AG10803 (cell line): Measurements from ENCODE around the gene SLC31A2.

Experiments
- DNase-seq: peaks from one replicate; pipeline ENCODE4 v3.0.0; 2010; ENCODE audit warnings: low read depth
- H3K4me3 ChIP-seq: 2 replicates; pipeline ENCODE4 v1.5.1; 2011; ENCODE audit warnings: mild to moderate bottlenecking, low read length, control low read depth
- TF ChIP-seq, protein P1 (sequence below): conservative IDR thresholded peaks from 2 replicates; pipeline ENCODE4 v1.5.1; 2011; ENCODE audit warnings: mild to moderate bottlenecking, low read length, control low read depth, inconsistent platforms

SLC31A2 gene

DNA sequence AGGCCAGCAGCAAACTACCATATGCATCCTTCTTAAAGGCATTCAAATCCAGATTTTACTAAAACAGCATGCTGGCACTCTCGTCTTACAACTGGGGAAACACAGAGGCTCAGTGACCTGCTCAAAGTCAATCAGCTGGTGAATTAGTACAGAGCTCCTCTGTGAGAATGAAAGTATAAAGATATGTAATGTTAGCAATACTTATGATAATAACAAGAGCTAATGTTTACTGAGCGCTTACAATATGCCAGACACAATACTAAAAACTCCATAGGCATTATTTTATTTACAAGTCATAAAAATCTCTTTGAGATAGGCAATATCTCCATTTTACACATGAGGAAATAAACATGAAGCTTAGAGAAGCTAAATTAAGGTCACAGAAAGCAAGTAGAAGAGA lies 41.6 kb downstream of the SLC31A2 start:
- TF ChIP-seq, protein P1, sequence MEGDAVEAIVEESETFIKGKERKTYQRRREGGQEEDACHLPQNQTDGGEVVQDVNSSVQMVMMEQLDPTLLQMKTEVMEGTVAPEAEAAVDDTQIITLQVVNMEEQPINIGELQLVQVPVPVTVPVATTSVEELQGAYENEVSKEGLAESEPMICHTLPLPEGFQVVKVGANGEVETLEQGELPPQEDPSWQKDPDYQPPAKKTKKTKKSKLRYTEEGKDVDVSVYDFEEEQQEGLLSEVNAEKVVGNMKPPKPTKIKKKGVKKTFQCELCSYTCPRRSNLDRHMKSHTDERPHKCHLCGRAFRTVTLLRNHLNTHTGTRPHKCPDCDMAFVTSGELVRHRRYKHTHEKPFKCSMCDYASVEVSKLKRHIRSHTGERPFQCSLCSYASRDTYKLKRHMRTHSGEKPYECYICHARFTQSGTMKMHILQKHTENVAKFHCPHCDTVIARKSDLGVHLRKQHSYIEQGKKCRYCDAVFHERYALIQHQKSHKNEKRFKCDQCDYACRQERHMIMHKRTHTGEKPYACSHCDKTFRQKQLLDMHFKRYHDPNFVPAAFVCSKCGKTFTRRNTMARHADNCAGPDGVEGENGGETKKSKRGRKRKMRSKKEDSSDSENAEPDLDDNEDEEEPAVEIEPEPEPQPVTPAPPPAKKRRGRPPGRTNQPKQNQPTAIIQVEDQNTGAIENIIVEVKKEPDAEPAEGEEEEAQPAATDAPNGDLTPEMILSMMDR, result no peak
- DNase-seq, result no peak
- no peak overlapping the region for H3K4me3 ChIP-seq

DNA sequence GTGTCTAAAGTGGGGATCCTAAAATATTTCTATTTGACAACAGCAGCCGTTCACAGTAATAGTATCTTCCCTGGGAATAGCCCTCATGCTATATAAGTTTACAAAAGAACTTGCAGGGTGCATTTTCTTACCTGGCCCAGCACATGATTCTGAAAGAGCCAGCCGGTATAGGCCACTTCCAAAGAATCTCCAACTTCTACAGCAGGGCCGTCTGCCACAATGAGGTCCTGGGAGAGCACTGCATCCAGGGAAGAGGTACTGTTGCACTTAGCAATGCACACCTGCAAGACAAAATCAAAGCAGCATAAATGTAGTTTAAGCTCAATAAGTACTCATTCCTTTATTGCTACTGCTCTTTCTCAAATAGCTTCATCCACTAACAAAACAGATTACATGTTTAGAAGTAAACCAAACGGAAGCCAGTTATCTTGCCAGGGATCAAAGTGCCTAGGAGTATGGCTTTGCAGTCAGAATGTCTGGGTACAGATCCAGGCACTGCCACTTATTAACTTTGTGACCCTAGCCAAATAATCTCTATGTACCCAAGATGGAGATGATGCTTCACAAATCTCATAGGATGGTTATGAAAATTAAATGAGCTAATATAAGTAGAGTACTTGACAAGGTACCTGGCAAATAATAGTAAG lies 49.0 kb downstream of the SLC31A2 start:
- no peak overlapping the region for H3K4me3 ChIP-seq
- no peak for DNase-seq
- TF ChIP-seq, protein P1, result no peak

DNA sequence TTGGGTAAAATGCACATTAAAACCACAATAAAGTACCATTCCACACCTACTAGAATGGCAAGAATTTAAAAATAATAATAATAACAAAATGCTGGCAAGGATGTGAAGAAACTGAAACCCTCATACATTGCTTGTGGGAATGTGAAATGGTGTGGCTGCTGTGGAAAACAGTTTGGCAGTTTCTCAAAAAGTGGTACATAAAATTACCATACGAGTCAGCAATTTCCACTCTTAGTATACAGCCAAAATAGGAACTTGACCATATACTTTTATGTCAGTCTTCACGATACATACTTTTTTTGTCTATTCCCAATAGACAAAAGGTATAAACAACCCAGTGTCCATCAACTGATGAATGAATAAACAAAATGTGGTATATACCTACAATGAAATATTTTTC lies 54.6 kb downstream of the SLC31A2 start:
- no peak overlapping the region for H3K4me3 ChIP-seq
- DNase-seq, result no peak
- TF ChIP-seq, protein P1, result no peak

DNA sequence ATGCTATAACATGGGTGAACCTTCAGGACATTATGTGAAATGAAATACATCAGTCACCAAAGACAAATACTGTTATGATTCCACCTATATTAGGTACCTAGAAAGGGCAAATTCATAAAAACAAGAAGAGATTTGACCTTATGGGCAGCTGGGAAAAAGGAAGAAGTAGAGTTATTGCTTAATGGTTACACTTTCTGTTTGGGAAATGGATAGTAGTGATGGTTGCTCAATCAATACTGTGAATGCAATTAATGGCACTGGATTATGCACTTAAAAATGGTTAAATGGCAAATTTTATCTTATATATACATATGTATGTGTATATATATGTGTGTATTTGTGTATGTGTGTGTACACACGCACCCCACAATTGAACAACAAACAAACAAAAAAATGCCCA lies 55.1 kb downstream of the SLC31A2 start:
- DNase-seq, result no peak
- no peak overlapping the region for H3K4me3 ChIP-seq
- TF ChIP-seq, protein P1, result no peak

DNA sequence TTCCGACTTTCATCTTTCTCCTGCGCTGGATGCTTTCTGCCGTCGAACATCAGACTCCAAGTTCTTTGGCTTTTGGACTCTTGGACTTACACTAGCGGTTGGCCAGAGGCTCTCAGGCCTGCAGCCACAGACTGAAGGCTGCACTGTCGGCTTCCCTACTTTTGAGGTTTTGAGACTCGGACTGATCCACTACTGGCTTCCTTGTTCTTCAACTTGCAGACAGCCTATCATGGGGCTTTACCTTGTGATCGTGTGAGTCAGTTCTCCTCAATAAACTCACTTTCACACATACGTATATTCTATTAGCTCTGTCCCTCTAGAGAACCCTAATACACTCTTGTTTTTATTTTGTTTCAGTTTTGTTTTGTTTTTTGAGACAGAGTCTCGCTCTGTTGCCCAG lies 60.0 kb downstream of the SLC31A2 start:
- TF ChIP-seq, protein P1, result no peak
- DNase-seq, result no peak
- H3K4me3 ChIP-seq, result no peak overlapping the region
